ENCODE measurements around the gene MMP28.

The MMP28 gene

DNA sequence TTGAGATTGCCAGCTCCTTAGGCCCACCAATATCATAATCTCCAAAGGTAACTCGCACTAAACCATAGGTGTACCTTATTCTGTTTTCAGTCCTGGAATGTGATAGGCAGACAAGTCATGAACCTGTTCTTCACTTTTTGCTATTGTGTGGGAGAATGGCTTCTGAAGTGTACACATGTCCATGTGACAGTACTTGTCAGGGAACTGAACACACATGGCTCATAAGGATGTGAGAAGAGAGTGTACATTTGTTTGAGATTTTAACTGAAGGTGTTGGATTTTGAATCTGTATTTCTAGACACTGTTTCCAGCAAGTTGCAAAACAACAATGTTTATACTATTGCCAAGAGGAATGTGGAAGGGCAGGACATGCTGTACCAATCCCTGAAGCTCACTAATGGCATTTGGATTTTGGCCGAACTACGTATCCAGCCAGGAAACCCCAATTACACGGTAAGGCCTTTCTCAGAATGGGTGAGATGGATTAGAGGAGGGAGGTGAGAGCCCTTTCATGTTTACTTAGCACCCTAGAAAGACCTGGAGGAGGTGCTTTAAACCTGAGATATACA, 78.5 kb downstream of the MMP28 start:
- no peak for DNase-seq

GRCh38 chr17:35716173-35716572, 79.3 kb downstream of the MMP28 start:
- DNase-seq: no peak

All from cortex of kidney (tissue), 1 donor.